DND-41 (cell line): ENCODE data around the gene PPIF.

Source experiments
- ATAC-seq: fragments of 200-7000 bp; cut with Tn5 transposase; 3 replicates; pipeline ENCODE4 v1.9.1; 2021; ENCODE audit warnings: low read depth; ENCODE audit not compliant: insufficient read depth
- DNase-seq: peaks from one replicate; pipeline ENCODE4 v3.0.0-alpha.2; 2020
- H2AFZ ChIP-seq: 2 replicates; pipeline ENCODE4 v1.6.0; 2012; ENCODE audit warnings: low read depth, low read length
- H3K27ac ChIP-seq: 2 replicates; pipeline ENCODE4 v1.5.1; 2012; ENCODE audit warnings: low read length, inconsistent platforms
- H3K27me3 ChIP-seq: fragments of 200-600 bp; sonication (generic); 2 replicates; pipeline ENCODE4 v1.6.0; 2012; ENCODE audit warnings: low read length, mild to moderate bottlenecking, inconsistent platforms; ENCODE audit not compliant: insufficient read depth, poor library complexity
- H3K36me3 ChIP-seq: 2 replicates; pipeline ENCODE4 v1.5.1; 2012; ENCODE audit warnings: low read length, inconsistent platforms; ENCODE audit not compliant: insufficient read depth
- H3K4me1 ChIP-seq: 2 replicates; pipeline ENCODE4 v1.5.1; 2012; ENCODE audit warnings: mild to moderate bottlenecking, low read length; ENCODE audit not compliant: insufficient read depth
- H3K4me2 ChIP-seq: 2 replicates; pipeline ENCODE4 v1.6.0; 2012; ENCODE audit warnings: mild to moderate bottlenecking, moderate library complexity, low read length, inconsistent platforms; ENCODE audit not compliant: insufficient read depth
- H3K4me3 ChIP-seq, 2 experiments: fragments of 200-600 bp in 1 of 2; shearing (Covaris generic) in 1 of 2; 2 replicates each; pipeline ENCODE4 v1.5.1; 2012 to 2016; ENCODE audit warnings: inconsistent platforms in 2 of 2, low read length in 2 of 2, mild to moderate bottlenecking in 2 of 2, low read depth in 1 of 2, moderate library complexity in 1 of 2
- H3K79me2 ChIP-seq: 2 replicates; pipeline ENCODE4 v1.6.0; 2012; ENCODE audit warnings: low read length, inconsistent platforms; ENCODE audit not compliant: insufficient read depth
- H3K9ac ChIP-seq: 2 replicates; pipeline ENCODE4 v1.6.0; 2012; ENCODE audit warnings: low read depth, mild to moderate bottlenecking, inconsistent platforms, low read length, moderate library complexity
- H3K9me3 ChIP-seq: 2 replicates; pipeline ENCODE4 v1.5.1; 2012; ENCODE audit warnings: low read length, moderate library complexity, mild to moderate bottlenecking, inconsistent platforms; ENCODE audit not compliant: insufficient read depth, severe bottlenecking
- H4K20me1 ChIP-seq: 2 replicates; pipeline ENCODE4 v1.6.0; 2012; ENCODE audit warnings: low read length; ENCODE audit not compliant: insufficient read depth
- EZH2 ChIP-seq: IDR thresholded peaks from 3 replicates; pipeline ENCODE4 v1.6.1; 2012; ENCODE audit warnings: borderline replicate concordance, low read depth, mild to moderate bottlenecking, moderate library complexity, low read length, inconsistent platforms; ENCODE audit not compliant: severe bottlenecking
- TF ChIP-seq, protein P1 (sequence below): IDR thresholded peaks from 2 replicates; pipeline ENCODE4 v1.5.1; 2012; ENCODE audit warnings: borderline replicate concordance, low read length, moderate library complexity, mild to moderate bottlenecking; ENCODE audit not compliant: poor library complexity, severe bottlenecking; ENCODE audit errors: extremely low read depth

The PPIF gene

DNA sequence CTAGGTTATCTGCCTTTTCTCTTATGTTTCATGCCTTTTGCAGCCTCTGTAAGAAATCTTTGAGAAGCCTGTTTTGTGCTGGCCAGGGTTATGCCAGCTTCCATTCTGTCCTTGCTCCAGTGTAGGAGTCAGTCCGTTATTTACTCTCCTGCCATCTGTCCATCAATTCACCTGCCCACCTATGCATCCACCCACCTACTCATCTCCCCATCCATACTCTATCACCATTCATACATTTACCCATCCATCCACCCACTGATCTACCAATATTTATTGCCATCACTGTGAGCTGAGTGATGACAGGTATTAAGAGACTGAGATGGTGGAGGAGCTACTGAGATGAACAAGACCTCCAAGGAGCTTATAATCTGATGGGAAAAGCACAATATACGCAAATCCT is 12.7 kb upstream of the PPIF start:
- DNase-seq (no peak), ATAC-seq (no peak)
- H3K4me2 ChIP-seq = no peak overlapping the region
- no peaks in the 10 kb centered on the region for H3K9me3 ChIP-seq
- no peaks in the 10 kb centered on the region for H3K79me2 ChIP-seq
- peaks cover 13% of the 10 kb centered on the region for H4K20me1 ChIP-seq
- H3K9ac ChIP-seq = no peak overlapping the region
- peaks cover 7% of the 10 kb centered on the region for H3K27me3 ChIP-seq
- H3K4me3 ChIP-seq = no peak overlapping the region
- no peak overlapping the region for H2AFZ ChIP-seq
- H3K36me3 ChIP-seq = no peaks in the 10 kb centered on the region
- peaks cover 7% of the 10 kb centered on the region; the same call in 1 of the 2 replicates for H3K4me1 ChIP-seq
- TF ChIP-seq, protein P1, sequence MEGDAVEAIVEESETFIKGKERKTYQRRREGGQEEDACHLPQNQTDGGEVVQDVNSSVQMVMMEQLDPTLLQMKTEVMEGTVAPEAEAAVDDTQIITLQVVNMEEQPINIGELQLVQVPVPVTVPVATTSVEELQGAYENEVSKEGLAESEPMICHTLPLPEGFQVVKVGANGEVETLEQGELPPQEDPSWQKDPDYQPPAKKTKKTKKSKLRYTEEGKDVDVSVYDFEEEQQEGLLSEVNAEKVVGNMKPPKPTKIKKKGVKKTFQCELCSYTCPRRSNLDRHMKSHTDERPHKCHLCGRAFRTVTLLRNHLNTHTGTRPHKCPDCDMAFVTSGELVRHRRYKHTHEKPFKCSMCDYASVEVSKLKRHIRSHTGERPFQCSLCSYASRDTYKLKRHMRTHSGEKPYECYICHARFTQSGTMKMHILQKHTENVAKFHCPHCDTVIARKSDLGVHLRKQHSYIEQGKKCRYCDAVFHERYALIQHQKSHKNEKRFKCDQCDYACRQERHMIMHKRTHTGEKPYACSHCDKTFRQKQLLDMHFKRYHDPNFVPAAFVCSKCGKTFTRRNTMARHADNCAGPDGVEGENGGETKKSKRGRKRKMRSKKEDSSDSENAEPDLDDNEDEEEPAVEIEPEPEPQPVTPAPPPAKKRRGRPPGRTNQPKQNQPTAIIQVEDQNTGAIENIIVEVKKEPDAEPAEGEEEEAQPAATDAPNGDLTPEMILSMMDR = no peak
- TF ChIP-seq EZH2 = no peak
- no peak overlapping the region for H3K27ac ChIP-seq

DNA sequence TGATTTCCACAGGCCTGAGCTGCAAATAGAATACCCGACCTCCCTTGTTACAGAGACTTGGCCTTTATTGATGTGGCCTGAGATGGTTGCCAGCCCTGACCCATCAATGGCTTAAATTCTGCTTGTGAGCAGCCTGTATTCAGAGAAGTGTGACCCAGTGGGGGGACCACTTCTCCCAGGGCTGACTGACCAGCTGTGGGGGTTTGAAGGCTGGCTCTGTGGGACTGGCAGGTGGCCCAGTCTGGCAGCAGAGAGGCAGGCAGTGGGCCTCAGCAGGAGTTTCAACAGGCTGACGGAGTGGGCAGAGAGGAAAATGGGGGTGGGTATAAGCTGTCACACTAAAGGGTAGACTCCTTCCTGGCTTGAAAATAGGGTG is 12.2 kb upstream of the PPIF start:
- no peaks in the 10 kb centered on the region for H3K79me2 ChIP-seq
- peaks cover 13% of the 10 kb centered on the region for H4K20me1 ChIP-seq
- no peaks in the 10 kb centered on the region for H3K9me3 ChIP-seq
- no peak for ATAC-seq
- H3K27me3 ChIP-seq = peaks cover 7% of the 10 kb centered on the region
- no peak for DNase-seq
- H3K36me3 ChIP-seq = no peaks in the 10 kb centered on the region
- H3K4me1 ChIP-seq = peaks cover 7% of the 10 kb centered on the region; the same call in 1 of the 2 replicates
- H3K4me2 ChIP-seq = no peak overlapping the region
- no peak overlapping the region for H3K9ac ChIP-seq
- no peak overlapping the region for H2AFZ ChIP-seq
- H3K4me3 ChIP-seq = no peak overlapping the region
- H3K27ac ChIP-seq = no peak overlapping the region
- no peak for TF ChIP-seq EZH2
- TF ChIP-seq, protein P1 = no peak

DNA sequence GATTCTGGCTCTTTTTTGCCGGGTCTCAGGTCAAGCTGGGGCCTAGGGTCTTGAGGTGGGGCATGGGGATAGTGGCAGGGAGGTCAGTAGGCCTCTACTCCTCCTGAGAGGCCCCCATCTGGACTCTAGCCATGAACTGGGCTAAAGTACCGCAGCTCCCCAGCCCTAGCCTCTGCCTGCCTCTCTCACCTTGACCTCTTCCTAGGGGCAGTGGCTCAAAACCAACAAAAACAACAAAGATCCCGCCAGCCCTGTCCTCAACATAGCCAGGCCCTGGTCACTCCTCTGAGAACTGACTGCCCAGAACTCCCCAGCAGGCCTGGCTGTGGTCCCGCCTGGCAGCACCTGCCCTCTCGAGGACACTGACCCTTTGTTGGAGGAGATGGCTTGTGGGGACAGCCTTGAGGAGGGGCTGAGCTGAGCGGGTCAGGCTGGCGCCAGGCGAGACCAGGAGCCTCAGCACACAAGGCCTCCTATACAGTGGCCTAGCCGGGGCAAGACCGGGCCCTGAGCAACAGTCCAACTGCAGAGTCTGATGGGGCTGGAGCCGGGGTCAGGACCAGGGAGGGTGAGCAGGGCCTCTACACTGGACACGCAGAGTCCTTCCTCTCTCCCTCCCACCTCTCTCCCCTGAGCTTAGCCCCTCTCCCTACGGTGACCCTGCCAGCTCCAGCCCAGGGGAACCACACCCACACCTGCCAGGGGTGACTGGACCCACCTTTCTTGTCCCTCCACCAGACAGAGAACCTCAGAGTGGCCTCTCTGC is 11.6 kb upstream of the PPIF start:
- no peak for DNase-seq

More for the DNA sequence above, 11.6 kb upstream of the PPIF start:
- TF ChIP-seq EZH2 = no peak
- TF ChIP-seq, protein P1 = no peak
- peaks cover 5% of the 10 kb centered on the region for H3K27me3 ChIP-seq
- no peak overlapping the region for H2AFZ ChIP-seq
- no peak overlapping the region for H3K27ac ChIP-seq
- H4K20me1 ChIP-seq = peaks cover 16% of the 10 kb centered on the region
- no peaks in the 10 kb centered on the region for H3K9me3 ChIP-seq
- no peak overlapping the region for H3K4me2 ChIP-seq
- peaks cover 7% of the 10 kb centered on the region; the same call in 1 of the 2 replicates for H3K4me1 ChIP-seq
- H3K4me3 ChIP-seq = no peak overlapping the region
- H3K79me2 ChIP-seq = no peaks in the 10 kb centered on the region
- H3K36me3 ChIP-seq = no peaks in the 10 kb centered on the region
- ATAC-seq = no peak
- H3K9ac ChIP-seq = no peak overlapping the region
